Panc1 (cell line): ENCODE measurements around the gene PMS2.
"Not testable (repeated sequence)": the region's sequence is repeated elsewhere in the genome, so short reads cannot be mapped to it uniquely, and the experiment has no call there.

ENCODE experiments used
- CTCF ChIP-seq: fragments of 450-650 bp; IDR thresholded peaks from 2 replicates; pipeline ENCODE4 v1.5.1; 2017; ENCODE audit warnings: mild to moderate bottlenecking
- POLR2AphosphoS5 ChIP-seq: IDR thresholded peaks from 2 replicates; pipeline ENCODE4 v1.6.1; 2012; ENCODE audit warnings: mild to moderate bottlenecking, low read depth, low read length, moderate library complexity
- TCF7L2 ChIP-seq: IDR thresholded peaks from 2 replicates; pipeline ENCODE4 v1.6.1; 2011; ENCODE audit warnings: mild to moderate bottlenecking, low read depth, low read length, inconsistent platforms

- TF ChIP-seq CTCF, TCF7L2, POLR2AphosphoS5: not testable (repeated sequence)
Observed at GRCh38 chr7:5979680-5980314, 29.1 kb downstream of the PMS2 start.
